H1 (cell line): ENCODE results near the gene GLIPR2. TPM values are rescaled to one million over a fixed set of nuclear protein-coding genes. Genes with fewer than 3 reads are reported as not detected.

ENCODE experiments used
- CTCF ChIA-PET: fragments of 300-600 bp; sonication (Branson Sonifier 250); formaldehyde crosslinking; loops from one replicate; lab custom pipeline; 2021; ENCODE audit not compliant: partially characterized antibody; lab: Charles Lee
- POLR2A ChIA-PET: fragments of 300-600 bp; sonication (Branson Sonifier 250); formaldehyde crosslinking; loops from one replicate; lab custom pipeline; 2021; ENCODE audit warnings: inconsistent platforms; ENCODE audit not compliant: partially characterized antibody; lab: Charles Lee
- DNase-seq, 2 experiments: peaks; one replicate each; pipeline versions ENCODE4 v3.0.0 to v3.0.0-alpha.2; 2010 to 2022; ENCODE audit warnings: low spot score in 2 of 2, low read depth in 1 of 2, mixed read lengths in 1 of 2
- FAIRE-seq: peaks from 2 replicates; lab custom pipeline; 2011; peaks lifted over from hg19 to GRCh38; lab: Jason Lieb, UNC
- H2AFZ ChIP-seq: 2 replicates; pipeline ENCODE4 v1.8.1; 2012; ENCODE audit warnings: low read length, inconsistent platforms
- H2AK5ac ChIP-seq: 2 replicates; pipeline ENCODE4 v1.6.1; 2013; ENCODE audit warnings: low read depth, low read length
- H2BK120ac ChIP-seq: replicated peaks from 2 replicates; pipeline ENCODE3; 2013; ENCODE audit warnings: low read depth, low read length, inconsistent platforms
- H2BK12ac ChIP-seq: 2 replicates; pipeline ENCODE4 v1.6.1; 2013; ENCODE audit warnings: low read depth, low read length
- H2BK15ac ChIP-seq: 2 replicates; pipeline ENCODE4 v1.6.1; 2013; ENCODE audit warnings: low read length
- H2BK20ac ChIP-seq: 2 replicates; pipeline ENCODE4 v1.6.1; 2013; ENCODE audit warnings: low read length
- H2BK5ac ChIP-seq: 2 replicates; pipeline ENCODE4 v1.6.1; 2013; ENCODE audit warnings: low read depth, low read length
- H3K14ac ChIP-seq: 2 replicates; pipeline ENCODE4 v1.6.1; 2013; ENCODE audit warnings: inconsistent platforms; ENCODE audit not compliant: insufficient read length
- H3K18ac ChIP-seq: 2 replicates; pipeline ENCODE4 v1.6.1; 2013; ENCODE audit warnings: low read length; ENCODE audit errors: extremely low read depth
- H3K23ac ChIP-seq: 2 replicates; pipeline ENCODE4 v1.6.1; 2013; ENCODE audit warnings: inconsistent platforms; ENCODE audit not compliant: insufficient read length
- H3K23me2 ChIP-seq: 2 replicates; pipeline ENCODE4 v1.6.1; 2013; ENCODE audit warnings: low read depth, low read length
- H3K27ac ChIP-seq: 2 replicates; pipeline ENCODE4 v1.6.1; 2011; ENCODE audit warnings: low read depth, low read length, inconsistent platforms
- H3K27me3 ChIP-seq, 4 experiments: replicated peaks in 1 of 4; 1 replicate in 1 of 4; 2 replicates in 3 of 4; pipeline versions ENCODE4 v1.6.1 to v1.8.1; 2011 to 2013; ENCODE audit warnings: low read length in 3 of 4, mild to moderate bottlenecking in 3 of 4, inconsistent platforms in 2 of 4, mixed read lengths in 2 of 4, moderate library complexity in 1 of 4; ENCODE audit not compliant: control insufficient read depth in 3 of 4, insufficient read depth in 3 of 4; ENCODE audit errors: extremely low read depth in 1 of 4
- H3K36me3 ChIP-seq, 4 experiments: 2 replicates each; pipeline versions ENCODE4 v1.6.1 to v1.8.1; 2011 to 2013; ENCODE audit warnings: mild to moderate bottlenecking in 4 of 4, low read length in 3 of 4, moderate library complexity in 2 of 4, control low read depth in 1 of 4, inconsistent platforms in 1 of 4; ENCODE audit not compliant: insufficient read depth in 4 of 4, control insufficient read depth in 2 of 4
- H3K4ac ChIP-seq: replicated peaks from 2 replicates; pipeline ENCODE3; 2013; ENCODE audit warnings: low read length, low read depth, mixed read lengths, inconsistent platforms; ENCODE audit not compliant: insufficient read length
- H3K4me1 ChIP-seq, 4 experiments: replicated peaks in 1 of 4; 1 replicate in 1 of 4; 2 replicates in 3 of 4; pipeline versions ENCODE4 v1.6.1 to v1.8.1; 2011 to 2013; ENCODE audit warnings: low read length in 3 of 4, inconsistent platforms in 2 of 4, mixed read lengths in 1 of 4; ENCODE audit not compliant: insufficient read depth in 4 of 4, control insufficient read depth in 3 of 4
- H3K4me2 ChIP-seq, 2 experiments: 2 replicates each; pipeline versions ENCODE4 v1.6.1 to v1.8.1; 2011 to 2013; ENCODE audit warnings: low read depth in 2 of 2, low read length in 2 of 2, control low read depth in 1 of 2, inconsistent platforms in 1 of 2, mild to moderate bottlenecking in 1 of 2; ENCODE audit not compliant: insufficient read depth in 1 of 2
- H3K4me3 ChIP-seq, 4 experiments: fragments of 200-600, 300-600 bp in 1 of 4; sonication (generic), shearing (Covaris generic), sonication (Bioruptor Twin) in 1 of 4; 2 replicates each; pipeline versions ENCODE4 v1.5.1 to v1.8.1; 2011 to 2016; ENCODE audit warnings: low read length in 4 of 4, low read depth in 3 of 4, control low read depth in 2 of 4, inconsistent platforms in 2 of 4, mild to moderate bottlenecking in 2 of 4, mixed read lengths in 1 of 4, moderate library complexity in 1 of 4; ENCODE audit not compliant: insufficient read depth in 2 of 4; ENCODE audit errors: extremely low read depth in 1 of 4
- H3K56ac ChIP-seq: replicated peaks from 2 replicates; pipeline ENCODE3; 2013; ENCODE audit warnings: low read depth, mild to moderate bottlenecking, mixed read lengths, low read length, inconsistent platforms; ENCODE audit not compliant: insufficient read length
- H3K79me1 ChIP-seq: 2 replicates; pipeline ENCODE4 v1.6.1; 2013; ENCODE audit warnings: low read depth, low read length, control low read depth
- H3K79me2 ChIP-seq, 2 experiments: 2 replicates each; pipeline versions ENCODE4 v1.6.1 to v1.8.1; 2012 to 2013; ENCODE audit warnings: low read length in 2 of 2, mild to moderate bottlenecking in 2 of 2, inconsistent platforms in 1 of 2; ENCODE audit not compliant: insufficient read depth in 2 of 2, control insufficient read depth in 1 of 2
- H3K9ac ChIP-seq, 4 experiments: replicated peaks in 1 of 4; 1 replicate in 1 of 4; 2 replicates in 3 of 4; pipeline versions ENCODE4 v1.6.1 to v1.8.1; 2011 to 2013; ENCODE audit warnings: low read depth in 3 of 4, low read length in 3 of 4, control low read depth in 2 of 4, mild to moderate bottlenecking in 2 of 4, moderate library complexity in 2 of 4, inconsistent platforms in 1 of 4; ENCODE audit errors: extremely low read depth in 1 of 4
- H3K9me3 ChIP-seq, 2 experiments: 2 replicates each; pipeline versions ENCODE4 v1.6.1 to v1.8.1; 2012 to 2013; ENCODE audit warnings: mild to moderate bottlenecking in 2 of 2, moderate library complexity in 2 of 2, control low read depth in 1 of 2, inconsistent platforms in 1 of 2, low read depth in 1 of 2, low read length in 1 of 2, mixed read lengths in 1 of 2; ENCODE audit not compliant: insufficient read depth in 2 of 2
- H4K20me1 ChIP-seq, 2 experiments: replicated peaks in 1 of 2; 2 replicates each; pipeline versions ENCODE3 to v1.8.1; 2011 to 2013; ENCODE audit warnings: inconsistent platforms in 2 of 2, low read length in 2 of 2, mild to moderate bottlenecking in 1 of 2; ENCODE audit not compliant: insufficient read depth in 2 of 2, control insufficient read depth in 1 of 2
- H4K5ac ChIP-seq: 2 replicates; pipeline ENCODE4 v1.6.1; 2013; ENCODE audit warnings: low read length, low read depth, mixed read lengths, inconsistent platforms; ENCODE audit not compliant: insufficient read length
- H4K8ac ChIP-seq: 2 replicates; pipeline ENCODE4 v1.8.0; 2013; ENCODE audit warnings: mild to moderate bottlenecking, moderate library complexity, low read length, inconsistent platforms; ENCODE audit not compliant: insufficient read depth; ENCODE audit errors: extremely low read depth
- H4K91ac ChIP-seq: replicated peaks from 2 replicates; pipeline ENCODE3; 2013; ENCODE audit warnings: low read length, mixed read lengths, inconsistent platforms; ENCODE audit not compliant: insufficient read length
- CHD1 ChIP-seq: IDR thresholded peaks from 2 replicates; pipeline ENCODE4 v1.6.1; 2012; ENCODE audit warnings: low read depth, low read length, improper control_type of control experiment
- CTBP2 ChIP-seq: IDR thresholded peaks from 2 replicates; pipeline ENCODE4 v1.7.0; 2011; ENCODE audit warnings: borderline replicate concordance, mild to moderate bottlenecking, moderate library complexity, mixed read lengths, low read length; ENCODE audit not compliant: insufficient read depth, insufficient read length
- EGR1 ChIP-seq: IDR thresholded peaks from 2 replicates; pipeline ENCODE4 v1.6.1; 2011; ENCODE audit warnings: low read depth, low read length, borderline replicate concordance
- NANOG ChIP-seq: IDR thresholded peaks from 2 replicates; pipeline ENCODE4 v1.6.1; 2011; ENCODE audit warnings: low read length, low read depth, mild to moderate bottlenecking, inconsistent platforms; ENCODE audit not compliant: insufficient read depth, poor library complexity, severe bottlenecking
- RFX5 ChIP-seq: IDR thresholded peaks from 2 replicates; pipeline ENCODE4 v1.6.1; 2011; ENCODE audit warnings: low read depth, low read length, improper control_type of control experiment, borderline replicate concordance
- SIX5 ChIP-seq: IDR thresholded peaks from 2 replicates; pipeline ENCODE4 v1.6.1; 2011; ENCODE audit warnings: mild to moderate bottlenecking, low read depth, low read length
- SP4 ChIP-seq: IDR thresholded peaks from 2 replicates; pipeline ENCODE4 v1.6.1; 2012; ENCODE audit warnings: low read length, inconsistent platforms
- TAF1 ChIP-seq: IDR thresholded peaks from 2 replicates; pipeline ENCODE4 v1.6.1; 2011; ENCODE audit warnings: mild to moderate bottlenecking, low read depth, low read length
- TCF12 ChIP-seq: IDR thresholded peaks from 2 replicates; pipeline ENCODE4 v1.6.1; 2011; ENCODE audit warnings: low read depth, mild to moderate bottlenecking, low read length
- WGBS, 2 experiments: shearing (Covaris generic) in 1 of 2; methylation state at CpG; one replicate each; pipeline versions ENCODE4 v1.1.6 to v1.1.7; 2013 to 2015; ENCODE audit warnings: low lambda C conversion rate in 2 of 2, mixed read lengths in 2 of 2, inconsistent platforms in 1 of 2, low coverage in 1 of 2, missing lambda C conversion rate in 1 of 2; ENCODE audit not compliant: insufficient replicate concordance in 2 of 2, insufficient coverage in 1 of 2, insufficient read length in 1 of 2; ENCODE audit errors: extremely low coverage in 1 of 2, missing lambda C conversion rate in 1 of 2; 5-methylcytosine and 5-hydroxymethylcytosine counted together
- polyA plus RNA-seq, 7 experiments: library from polyadenylated mRNA; depleted of rRNA in 3 of 7; stranded (reverse) in 5 of 7; unstranded in 2 of 7; fragments of >200 nt in 5 of 7; fragments of 200-250 nt in 2 of 7; gene quantifications; 1 replicate in 5 of 7; 2 replicates in 1 of 7; 4 replicates in 1 of 7; pipeline versions ENCODE4 v1.2.1 to v1.2.3, GENCODE V29; 2011 to 2013; ENCODE audit warnings: missing spikeins in 2 of 7, mixed read lengths in 2 of 7
- total RNA-seq: library from RNA; stranded (reverse); fragmentation: NEBNext Ultra II Directional; extraction: Animal tissue kit (Norgen Biotek cat#: 25700); gene quantifications from 2 replicates; pipeline ENCODE4 v1.2.1, GENCODE V29; 2021
- TF ChIP-seq, protein P1 (sequence below), 3 experiments: IDR thresholded peaks; 1 replicate in 2 of 3; 2 replicates in 1 of 3; pipeline versions ENCODE4 v1.5.1 to v1.6.1; 2011; ENCODE audit warnings: low read length in 3 of 3, mild to moderate bottlenecking in 3 of 3, inconsistent platforms in 2 of 3, low read depth in 1 of 3, moderate library complexity in 1 of 3; ENCODE audit not compliant: insufficient read depth in 1 of 3; ENCODE audit errors: control extremely low read depth in 1 of 3
- TF ChIP-seq, protein P2 (sequence below): IDR thresholded peaks from 2 replicates; pipeline ENCODE4 v1.6.1; 2012; ENCODE audit warnings: inconsistent platforms

The GLIPR2 gene
- total and polyA plus RNA-seq, 2 of the 8 experiments (the other 6 are each of a cell fraction or from before 2014, with no cell fraction given) = 7.9 to 12.0 TPM

DNA sequence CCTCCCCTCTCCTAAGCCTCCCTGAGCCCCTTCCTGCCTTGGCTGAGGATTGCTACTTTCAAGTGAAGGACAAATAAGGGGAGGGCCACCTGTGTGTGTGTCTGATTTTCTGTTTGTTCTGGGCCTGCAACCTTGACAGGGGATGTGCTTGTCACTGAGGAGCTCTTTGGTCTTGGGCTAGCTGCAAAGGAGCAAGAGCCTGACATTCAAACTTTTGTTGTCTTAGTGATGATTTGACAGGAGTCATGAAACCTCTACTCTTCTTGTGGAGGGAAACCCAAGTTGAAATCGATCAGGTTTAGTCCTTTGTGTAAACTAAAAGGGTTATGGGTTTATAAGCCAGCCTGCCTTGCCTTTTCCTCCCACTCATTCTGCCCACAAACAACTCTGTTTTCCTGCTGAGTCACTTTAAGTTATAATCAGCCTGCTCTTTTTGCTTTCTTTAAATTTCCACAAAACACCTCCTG, 71.0 kb downstream of the GLIPR2 start:
- Histone ChIP-seq H3K36me3 (peaks cover 35 to 98% (median 77%) of the 10 kb centered on the region in 4 experiments), H3K79me2 (peaks cover 3 to 65% of the 10 kb centered on the region in 2 experiments; a peak in 2 of 4 replicates), H3K14ac (no peak overlapping the region), H4K91ac (no peak overlapping the region), H2BK12ac (no peak overlapping the region), H3K4me2 (no peak overlapping the region), H3K56ac (no peak overlapping the region), H3K4me1 (no peaks in the 10 kb centered on the region; a peak in 1 of 7 replicates), H3K79me1 (peaks cover 15% of the 10 kb centered on the region), H3K4me3 (no peak overlapping the region), H2BK120ac (no peak overlapping the region), H2AFZ (no peak overlapping the region), H2BK20ac (no peak overlapping the region), H3K18ac (no peak overlapping the region), H2BK15ac (no peak overlapping the region), H4K20me1 (peaks cover 12 to 37% of the 10 kb centered on the region in 2 experiments), H4K5ac (no peak overlapping the region), H3K27ac (no peak overlapping the region), H3K27me3 (no peaks in the 10 kb centered on the region), H3K9me3 (no peaks in the 10 kb centered on the region), H2AK5ac (no peak overlapping the region), H3K9ac (no peak overlapping the region), H3K23ac (no peak overlapping the region), H2BK5ac (no peak overlapping the region), H3K23me2 (no peaks in the 10 kb centered on the region), H3K4ac (no peak overlapping the region), H4K8ac (no peak overlapping the region)
- ChIA-PET POLR2A (interaction anchor here (1.3 to 1.5 kb wide), 3 partner anchors 9 to 51 kb away, joined by 3 to 6 read pairs (median 6); partner anchors contain the start of genes CLTA and GNE), CTCF (interaction anchor here (0.9 to 1.5 kb wide), 3 partner anchors 9 to 121 kb away, joined by 3 to 4 read pairs (median 3); no protein-coding TSS in a partner anchor)
- DNase-seq (no peak), FAIRE-seq (no peak)
- 75% methylated on average over 1 of the region's 1 CpG; no CpG with 5 or more reads in 1 of the 2 experiments for WGBS, 2 experiments
- TF ChIP-seq EGR1 (no peak), RFX5 (no peak), NANOG (no peak), SP4 (no peak), TAF1 (no peak), CHD1 (no peak), SIX5 (no peak), TCF12 (no peak), CTBP2 (no peak)
- TF ChIP-seq, protein P1, sequence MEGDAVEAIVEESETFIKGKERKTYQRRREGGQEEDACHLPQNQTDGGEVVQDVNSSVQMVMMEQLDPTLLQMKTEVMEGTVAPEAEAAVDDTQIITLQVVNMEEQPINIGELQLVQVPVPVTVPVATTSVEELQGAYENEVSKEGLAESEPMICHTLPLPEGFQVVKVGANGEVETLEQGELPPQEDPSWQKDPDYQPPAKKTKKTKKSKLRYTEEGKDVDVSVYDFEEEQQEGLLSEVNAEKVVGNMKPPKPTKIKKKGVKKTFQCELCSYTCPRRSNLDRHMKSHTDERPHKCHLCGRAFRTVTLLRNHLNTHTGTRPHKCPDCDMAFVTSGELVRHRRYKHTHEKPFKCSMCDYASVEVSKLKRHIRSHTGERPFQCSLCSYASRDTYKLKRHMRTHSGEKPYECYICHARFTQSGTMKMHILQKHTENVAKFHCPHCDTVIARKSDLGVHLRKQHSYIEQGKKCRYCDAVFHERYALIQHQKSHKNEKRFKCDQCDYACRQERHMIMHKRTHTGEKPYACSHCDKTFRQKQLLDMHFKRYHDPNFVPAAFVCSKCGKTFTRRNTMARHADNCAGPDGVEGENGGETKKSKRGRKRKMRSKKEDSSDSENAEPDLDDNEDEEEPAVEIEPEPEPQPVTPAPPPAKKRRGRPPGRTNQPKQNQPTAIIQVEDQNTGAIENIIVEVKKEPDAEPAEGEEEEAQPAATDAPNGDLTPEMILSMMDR (IDR thresholded peaks at IDR 0.05; ENCODE audit: control extremely low read depth in 1 of 3, insufficient read depth in 1 of 3, low read depth in 1 of 3, low read length in 3 of 3) = no peak
- TF ChIP-seq, protein P2, sequence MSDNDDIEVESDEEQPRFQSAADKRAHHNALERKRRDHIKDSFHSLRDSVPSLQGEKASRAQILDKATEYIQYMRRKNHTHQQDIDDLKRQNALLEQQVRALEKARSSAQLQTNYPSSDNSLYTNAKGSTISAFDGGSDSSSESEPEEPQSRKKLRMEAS = no peak
